Tibial artery (tissue), 4 donors: ENCODE data around the gene ANO7.

Experiments
- DNase-seq, 2 donors: peaks; one replicate each; pipeline ENCODE4 v3.0.0-alpha.2; 2019
- H3K27ac ChIP-seq, 2 donors: fragments of 200-600 bp; sonication (generic) in 1 of 2; 1 replicate in 1 of 2; 2 replicates in 1 of 2; pipeline ENCODE4 v1.5.1; 2018 to 2019; ENCODE audit warnings: mild to moderate bottlenecking in 1 of 2
- H3K27me3 ChIP-seq, 2 donors: fragments of 200-600 bp; sonication (generic) in 1 of 2; one replicate each; pipeline versions ENCODE4 v1.5.1 to v1.6.0; 2016 to 2019
- H3K36me3 ChIP-seq, 3 donors: fragments of 200-600 bp; sonication (generic) in 2 of 3; one replicate each; pipeline ENCODE4 v1.5.1; 2016 to 2019; ENCODE audit warnings: mild to moderate bottlenecking in 2 of 3
- H3K4me1 ChIP-seq, 4 donors: fragments of 200-600 bp; sonication (generic) in 2 of 4; 1 replicate in 3 of 4; 2 replicates in 1 of 4; pipeline ENCODE4 v1.5.1; 2016 to 2019
- H3K4me3 ChIP-seq, 2 donors: fragments of 200-600 bp; sonication (generic) in 1 of 2; 1 replicate in 1 of 2; 2 replicates in 1 of 2; pipeline ENCODE4 v1.5.1; 2018 to 2019; ENCODE audit warnings: mild to moderate bottlenecking in 2 of 2
- H3K9me3 ChIP-seq, 3 donors: fragments of 200-600 bp; sonication (generic) in 1 of 3; one replicate each; pipeline ENCODE4 v1.5.1; 2016 to 2019
- CTCF ChIP-seq, 2 experiments: fragments of 200-600 bp in 1 of 2; fragments of 450-650 bp in 1 of 2; IDR thresholded peaks; one replicate each; pipeline ENCODE4 v1.5.1; 2017 to 2019; ENCODE audit warnings: antibody characterized with exemption in 2 of 2, mild to moderate bottlenecking in 1 of 2, moderate library complexity in 1 of 2
- intact Hi-C: fragments of 100-400 bp; cut with DNase I; formaldehyde crosslinking; loops from one replicate; pipeline ENCODE4 v1.15.0; 2023; ENCODE audit warnings: low total_unique reads

The ANO7 gene

GRCh38 chr2:241148891-241149674, 39.4 kb upstream of the ANO7 start, which contains the start of gene PASK:
TSS of gene PASK (minus strand) at chr2:241149472. CDS start at chr2:241143032, 6,440 bp downstream.
- peak; percentile 96 for DNase-seq
- no peak for TF ChIP-seq CTCF (IDR thresholded peaks at IDR 0.05)
- H3K36me3 ChIP-seq, result peaks cover 0 to 8% (median 4%) of the 10 kb centered on the region in 3 donors
- peak within 1 kb of the TSS; percentile 86 to 97 for H3K4me3 ChIP-seq
- no peaks in the 10 kb centered on the region for H3K27me3 ChIP-seq
- no peaks in the 10 kb centered on the region for H3K9me3 ChIP-seq
- intact Hi-C loops, result no loop called here
- peak within 1 kb of the TSS; percentile 82 to 90 for H3K27ac ChIP-seq
- peaks cover 0 to 26% (median 16%) of the 10 kb centered on the region in 4 donors for H3K4me1 ChIP-seq

GRCh38 chr2:241149675-241149924, 38.9 kb upstream of the ANO7 start:
- Histone ChIP-seq H3K36me3 (peaks cover 0 to 11% (median 4%) of the 10 kb centered on the region in 3 donors), H3K9me3 (no peaks in the 10 kb centered on the region), H3K4me3 (peak overlapping the region; percentile 86 to 97), H3K27ac (peak overlapping the region; percentile 82 to 90), H3K27me3 (no peaks in the 10 kb centered on the region), H3K4me1 (peaks cover 0 to 26% (median 16%) of the 10 kb centered on the region in 4 donors)
- no peak for TF ChIP-seq CTCF (IDR thresholded peaks at IDR 0.05)
- intact Hi-C loops, result no loop called here
- DNase-seq, result peak in 1 of 2 donors; percentile 23

- peaks cover 0 to 26% (median 16%) of the 10 kb centered on the region in 4 donors for H3K4me1 ChIP-seq
- peak within 1 kb of the TSS; percentile 86 to 97 for H3K4me3 ChIP-seq
- H3K27ac ChIP-seq, result peak within 1 kb of the TSS; percentile 82 to 90
- no peaks in the 10 kb centered on the region for H3K27me3 ChIP-seq
- peak in 1 of 2 experiments; percentile 14 for TF ChIP-seq CTCF (IDR thresholded peaks at IDR 0.05)
- intact Hi-C loops, result loop anchor here (10.0 kb wide), 1 partner anchor 555 kb away; no protein-coding TSS in a partner anchor
- peak; percentile 95 to 96 for DNase-seq
- no peaks in the 10 kb centered on the region for H3K9me3 ChIP-seq
- H3K36me3 ChIP-seq, result peaks cover 0 to 16% (median 4%) of the 10 kb centered on the region in 3 donors
Observed at GRCh38 chr2:241149925-241150659, 38.4 kb upstream of the ANO7 start, which contains the start of gene PPP1R7. TSS of gene PPP1R7 (plus strand) at chr2:241150467. CDS start at chr2:241150496, 29 bp downstream.

- no peak for TF ChIP-seq CTCF (IDR thresholded peaks at IDR 0.05)
- intact Hi-C loops, result loop anchor here (10.0 kb wide), 1 partner anchor 556 kb away; no protein-coding TSS in a partner anchor
- H3K36me3 ChIP-seq, result peaks cover 0 to 24% (median 7%) of the 10 kb centered on the region in 3 donors
- no peak for DNase-seq
- peaks cover 0 to 26% (median 16%) of the 10 kb centered on the region in 4 donors for H3K4me1 ChIP-seq
- H3K4me3 ChIP-seq, result peak overlapping the region; percentile 86 to 97
- H3K27me3 ChIP-seq, result no peaks in the 10 kb centered on the region
- H3K9me3 ChIP-seq, result no peaks in the 10 kb centered on the region
- H3K27ac ChIP-seq, result peak overlapping the region; percentile 82 to 90
Observed at GRCh38 chr2:241150660-241151530, 37.6 kb upstream of the ANO7 start.
